HepG2 (cell line): ENCODE measurements around the gene MRPL14. TPM values are rescaled to one million over a fixed set of nuclear protein-coding genes. Genes with fewer than 3 reads are reported as not detected.
A peak's percentile ranks its signal among the peaks of the same experiment; 100 is the strongest.

ENCODE experiments used
- BATF2 ChIP-seq: sonication (generic); formaldehyde crosslinking; IDR thresholded peaks from 2 replicates; pipeline ENCODE4 v1.8.0; 2022; ENCODE audit warnings: mild to moderate bottlenecking, missing genetic modification reagents, moderate library complexity
- CEBPB ChIP-seq: IDR thresholded peaks from 2 replicates; pipeline ENCODE4 v1.6.1; 2011; ENCODE audit warnings: low read depth, low read length, improper control_type of control experiment, borderline replicate concordance
- GRHL1 ChIP-seq: sonication (generic); formaldehyde crosslinking; conservative IDR thresholded peaks from 2 replicates; pipeline ENCODE4 v1.8.0; 2022; ENCODE audit warnings: missing genetic modification reagents
- HIC2 ChIP-seq: sonication (generic); formaldehyde crosslinking; IDR thresholded peaks from 2 replicates; pipeline ENCODE4 v1.9.0; 2022; ENCODE audit warnings: low read depth, missing genetic modification reagents
- HNF4G ChIP-seq, 2 experiments: sonication (generic) in 1 of 2; formaldehyde crosslinking in 1 of 2; IDR thresholded peaks; 2 replicates each; pipeline versions ENCODE4 v1.4.0 to v1.6.1; 2011 to 2020; ENCODE audit warnings: borderline replicate concordance in 2 of 2, low read depth in 2 of 2, mild to moderate bottlenecking in 2 of 2, low read length in 1 of 2, missing genetic modification reagents in 1 of 2, moderate library complexity in 1 of 2
- HOXA3 ChIP-seq: sonication (generic); formaldehyde crosslinking; IDR thresholded peaks from 2 replicates; pipeline ENCODE4 v1.5.0; 2020; ENCODE audit warnings: missing genetic modification reagents
- NFE2L1 ChIP-seq: sonication (generic); formaldehyde crosslinking; IDR thresholded peaks from 2 replicates; pipeline ENCODE4 v1.4.0; 2020; ENCODE audit warnings: missing genetic modification reagents, mild to moderate bottlenecking, borderline replicate concordance
- NR2F1 ChIP-seq, 2 experiments: fragments of 450-650 bp in 1 of 2; formaldehyde crosslinking in 1 of 2; IDR thresholded peaks; 2 replicates each; pipeline versions ENCODE4 v1.5.0 to v1.6.1; 2016 to 2020; ENCODE audit warnings: mild to moderate bottlenecking in 1 of 2, missing compliant biosample characterization in 1 of 2, missing genetic modification reagents in 1 of 2, moderate library complexity in 1 of 2
- PREB ChIP-seq: sonication (generic); formaldehyde crosslinking; IDR thresholded peaks from 2 replicates; pipeline ENCODE4 v1.4.0; 2020; ENCODE audit warnings: missing genetic modification reagents
- SALL2 ChIP-seq: sonication (generic); formaldehyde crosslinking; IDR thresholded peaks from 2 replicates; pipeline ENCODE4 v1.8.1; 2023; ENCODE audit warnings: mild to moderate bottlenecking, missing genetic modification reagents, inconsistent platforms
- THYN1 ChIP-seq: sonication (generic); formaldehyde crosslinking; IDR thresholded peaks from 2 replicates; pipeline ENCODE4 v1.8.1; 2023; ENCODE audit warnings: low read depth, mild to moderate bottlenecking, moderate library complexity, missing genetic modification reagents, borderline replicate concordance
- WIZ ChIP-seq: sonication (generic); formaldehyde crosslinking; IDR thresholded peaks from 2 replicates; pipeline ENCODE4 v1.5.1; 2020; ENCODE audit warnings: mild to moderate bottlenecking, missing genetic modification reagents
- ZBTB20 ChIP-seq: sonication (generic); formaldehyde crosslinking; IDR thresholded peaks from 2 replicates; pipeline ENCODE4 v1.8.1; 2023; ENCODE audit warnings: missing genetic modification reagents, low read depth, mild to moderate bottlenecking, borderline replicate concordance
- ZBTB21 ChIP-seq: sonication (generic); formaldehyde crosslinking; IDR thresholded peaks from 2 replicates; pipeline ENCODE4 v1.4.0; 2020; ENCODE audit warnings: missing genetic modification reagents
- ZBTB3 ChIP-seq: sonication (generic); formaldehyde crosslinking; IDR thresholded peaks from 2 replicates; pipeline ENCODE4 v1.4.0; 2020; ENCODE audit warnings: low read depth, mild to moderate bottlenecking, moderate library complexity, missing genetic modification reagents, borderline replicate concordance
- ZKSCAN1 ChIP-seq: fragments of 150-350 bp; IDR thresholded peaks from 2 replicates; pipeline ENCODE4 v1.6.1; 2014; ENCODE audit warnings: low read length
- ZNF138 ChIP-seq: sonication (generic); formaldehyde crosslinking; IDR thresholded peaks from 2 replicates; pipeline ENCODE4 v1.5.0; 2020; ENCODE audit warnings: mild to moderate bottlenecking, low read depth, missing genetic modification reagents
- ZNF557 ChIP-seq: sonication (generic); formaldehyde crosslinking; IDR thresholded peaks from 2 replicates; pipeline ENCODE4 v1.4.0; 2020; ENCODE audit warnings: missing genetic modification reagents
- ZNF570 ChIP-seq: sonication (generic); formaldehyde crosslinking; IDR thresholded peaks from 2 replicates; pipeline ENCODE4 v1.4.0; 2020; ENCODE audit warnings: mild to moderate bottlenecking, missing genetic modification reagents, borderline replicate concordance
- ZNF704 ChIP-seq: sonication (generic); formaldehyde crosslinking; IDR thresholded peaks from 2 replicates; pipeline ENCODE4 v1.8.1; 2023; ENCODE audit warnings: mild to moderate bottlenecking, inconsistent platforms, moderate library complexity, missing genetic modification reagents, borderline replicate concordance
- polyA plus RNA-seq, 8 experiments: library from polyadenylated mRNA; depleted of rRNA in 3 of 8; stranded (reverse) in 7 of 8; unstranded in 1 of 8; fragments of >200 nt; fragmentation: Illumina TruSeq in 4 of 8; extraction: Trizol in 4 of 8; gene quantifications; 2 replicates each; pipeline versions ENCODE4 v1.2.1 to v1.2.3, GENCODE V29; 2011 to 2016; ENCODE audit warnings: low read depth in 4 of 8, missing spikeins in 1 of 8, mixed read lengths in 1 of 8; ENCODE audit not compliant: insufficient read depth in 1 of 8
- total RNA-seq, 5 experiments: library from RNA; depleted of rRNA; stranded (reverse); fragments of >200 nt; fragmentation: Illumina TruSeq; extraction: Trizol; gene quantifications; 2 replicates each; pipeline ENCODE4 v1.2.3, GENCODE V29; 2016; ENCODE audit warnings: low read depth in 1 of 5

The MRPL14 gene
- total and polyA plus RNA-seq, 2 of the 13 experiments (the other 11 are each of a cell fraction or from before 2014, with no cell fraction given), result 157 to 178 TPM

- TF ChIP-seq BATF2 (CRISPR knock-in tag) (no peak), WIZ (CRISPR knock-in tag) (no peak), ZNF557 (CRISPR knock-in tag) (no peak), ZBTB21 (CRISPR knock-in tag) (peak; percentile 89), PREB (CRISPR knock-in tag) (no peak), NFE2L1 (no peak), CEBPB (peak; percentile 76; the same call in 1 of the 2 replicates), ZNF704 (CRISPR knock-in tag) (0 out of 2 replicates have a peak, but pooled peaks have one; percentile 13), HNF4G (IDR thresholded peaks at IDR 0.05; ENCODE audit: borderline replicate concordance, low read depth, low read length) (peak; percentile 98), HNF4G (CRISPR knock-in tag; IDR thresholded peaks at IDR 0.05; ENCODE audit: borderline replicate concordance, low read depth) (peak; percentile 96), THYN1 (CRISPR knock-in tag) (no peak), HOXA3 (CRISPR knock-in tag) (peak; percentile 75; the same call in 1 of the 2 replicates), ZNF138 (CRISPR knock-in tag) (peak; percentile 76; the same call in 1 of the 2 replicates), ZNF570 (CRISPR knock-in tag) (no peak), HIC2 (0 out of 2 replicates have a peak, but pooled peaks have one; percentile 55), ZBTB20 (CRISPR knock-in tag) (peak; percentile 93; the same call in 1 of the 2 replicates), GRHL1 (CRISPR knock-in tag) (no peak), ZKSCAN1 (peak; percentile 77; the same call in 1 of the 2 replicates), ZBTB3 (CRISPR knock-in tag) (0 out of 2 replicates have a peak, but pooled peaks have one; percentile 48), NR2F1 (CRISPR knock-in tag; IDR thresholded peaks at IDR 0.05) (peak; percentile 87 to 97; a peak in 3 of 4 replicates), SALL2 (peak; percentile 65; the same call in 1 of the 2 replicates)
Measured at GRCh38 chr6:44094403-44095242, 32.6 kb downstream of the MRPL14 start (continued).
